Stimulated activated CD8-positive, alpha-beta memory T cell treated with anti-CD3 and anti-CD28 coated beads, Interleukin-12 subunit alpha, Interleukin-12 subunit beta, amount 100 ng/mL, for 1 hour (primary cell): ENCODE results near the gene KIF4B.

Experiments used
- DNase-seq: peaks from one replicate; pipeline ENCODE4 v3.0.0-alpha.2; 2020; ENCODE audit warnings: low read depth

Gene KIF4B

GRCh38 chr5:155056644-155057269 lies 43.2 kb downstream of the KIF4B start:
- DNase-seq = no peak

GRCh38 chr5:155057626-155058025 lies 44.1 kb downstream of the KIF4B start:
- no peak for DNase-seq

DNA sequence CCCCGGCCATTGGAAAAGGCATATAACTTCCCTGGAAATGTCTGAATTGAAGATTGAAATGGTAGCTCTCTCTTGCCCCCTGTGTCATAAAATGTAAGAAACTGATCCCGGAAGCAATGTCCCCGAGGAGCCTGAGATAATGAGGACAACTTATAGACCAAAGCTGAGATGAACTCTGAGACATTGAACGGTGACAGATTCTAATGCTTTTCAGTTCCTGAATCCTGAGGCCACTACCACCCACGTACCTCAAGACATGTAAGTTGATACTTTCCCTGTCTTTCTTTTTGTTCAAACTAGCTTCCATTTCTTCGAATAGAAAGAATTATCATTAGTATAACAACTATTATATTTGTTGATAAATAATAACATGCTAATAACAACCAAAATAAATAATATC lies 51.0 kb downstream of the KIF4B start:
- DNase-seq = no peak

DNA sequence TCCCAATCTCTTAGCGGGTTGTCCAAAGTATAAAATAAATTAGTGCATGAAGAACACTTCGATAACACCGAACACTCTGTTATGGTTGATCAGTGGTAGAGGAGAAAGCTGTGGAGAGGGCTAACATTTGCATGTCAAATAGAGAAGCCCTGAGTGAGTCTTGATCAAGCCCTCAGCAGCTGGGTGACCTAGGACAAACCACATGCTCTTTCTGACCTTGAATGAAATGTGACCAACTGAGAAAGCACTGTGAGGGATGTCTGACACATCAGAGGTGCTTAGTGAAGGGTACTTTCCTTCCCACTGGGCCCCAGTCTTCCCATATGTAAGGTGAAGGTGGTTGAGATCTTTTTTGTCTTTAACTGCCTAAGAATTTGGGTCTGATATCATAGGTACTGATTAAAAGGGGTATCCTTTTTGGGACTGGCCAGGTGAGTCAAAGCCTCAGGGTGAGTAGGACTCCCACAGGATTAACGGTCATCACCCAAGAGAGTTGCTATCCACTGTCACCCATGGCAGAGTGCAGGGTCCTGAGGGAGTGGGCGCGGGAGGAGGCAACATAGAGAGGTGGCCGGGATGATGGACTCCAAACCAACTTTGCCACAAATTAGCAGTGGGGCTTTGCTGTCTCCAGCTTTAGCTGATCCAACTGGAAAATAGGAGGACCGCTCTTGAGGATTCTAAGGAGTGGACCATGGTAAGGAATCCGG lies 53.5 kb downstream of the KIF4B start:
- no peak for DNase-seq
